ENCODE results near the gene WDR72.
A peak's percentile ranks its signal among the peaks of the same experiment; 100 is the strongest.

Gene WDR72

GRCh38 chr15:53588773-53589172, 170.7 kb downstream of the WDR72 start:
- no peak for DNase-seq (ENCODE audit: low spot score)
- TF ChIP-seq, protein P1, sequence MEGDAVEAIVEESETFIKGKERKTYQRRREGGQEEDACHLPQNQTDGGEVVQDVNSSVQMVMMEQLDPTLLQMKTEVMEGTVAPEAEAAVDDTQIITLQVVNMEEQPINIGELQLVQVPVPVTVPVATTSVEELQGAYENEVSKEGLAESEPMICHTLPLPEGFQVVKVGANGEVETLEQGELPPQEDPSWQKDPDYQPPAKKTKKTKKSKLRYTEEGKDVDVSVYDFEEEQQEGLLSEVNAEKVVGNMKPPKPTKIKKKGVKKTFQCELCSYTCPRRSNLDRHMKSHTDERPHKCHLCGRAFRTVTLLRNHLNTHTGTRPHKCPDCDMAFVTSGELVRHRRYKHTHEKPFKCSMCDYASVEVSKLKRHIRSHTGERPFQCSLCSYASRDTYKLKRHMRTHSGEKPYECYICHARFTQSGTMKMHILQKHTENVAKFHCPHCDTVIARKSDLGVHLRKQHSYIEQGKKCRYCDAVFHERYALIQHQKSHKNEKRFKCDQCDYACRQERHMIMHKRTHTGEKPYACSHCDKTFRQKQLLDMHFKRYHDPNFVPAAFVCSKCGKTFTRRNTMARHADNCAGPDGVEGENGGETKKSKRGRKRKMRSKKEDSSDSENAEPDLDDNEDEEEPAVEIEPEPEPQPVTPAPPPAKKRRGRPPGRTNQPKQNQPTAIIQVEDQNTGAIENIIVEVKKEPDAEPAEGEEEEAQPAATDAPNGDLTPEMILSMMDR (IDR thresholded peaks at IDR 0.05; ENCODE audit: extremely low read depth, missing control alignments), result no peak

DNA sequence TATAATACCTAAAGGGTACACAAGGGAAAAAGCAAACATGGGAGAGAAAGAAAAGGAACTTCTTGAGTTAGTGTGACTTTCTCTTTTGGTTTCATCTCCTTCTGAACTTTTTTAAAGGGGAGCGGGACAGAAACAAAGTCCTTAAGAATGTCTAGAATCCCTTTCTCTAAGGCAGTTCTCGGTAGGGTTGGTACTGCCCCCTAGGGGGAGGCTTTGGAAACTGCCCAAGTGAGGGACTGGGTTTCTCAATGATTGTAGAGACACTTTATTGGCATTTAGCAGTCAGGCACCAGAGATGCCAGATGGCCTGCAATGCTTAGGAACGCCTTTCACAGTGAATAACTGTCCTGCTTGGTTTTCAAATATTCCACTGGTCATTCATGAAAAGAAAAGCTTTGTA, 172.7 kb downstream of the WDR72 start:
- peak; percentile 11 for DNase-seq (ENCODE audit: low spot score)
- TF ChIP-seq, protein P1 (IDR thresholded peaks at IDR 0.05; ENCODE audit: extremely low read depth, missing control alignments), result no peak

DNA sequence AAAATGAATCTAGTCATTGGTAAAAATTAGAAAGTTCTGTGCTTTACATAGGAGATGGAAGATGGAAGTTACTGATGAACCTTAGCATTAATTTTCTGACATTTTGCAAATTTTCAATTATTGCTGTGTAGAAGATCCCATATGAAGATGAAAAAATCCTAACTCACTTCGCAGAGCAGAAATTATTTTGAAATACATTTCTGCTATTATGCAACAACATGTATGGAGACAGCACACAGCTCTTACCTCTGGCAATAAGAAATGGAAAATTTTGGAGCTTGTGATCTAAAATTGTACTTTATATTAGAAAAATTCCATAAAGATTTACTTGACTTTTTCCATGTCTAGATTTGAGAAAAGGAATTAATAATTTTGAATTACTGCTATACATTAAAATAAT, 177.9 kb downstream of the WDR72 start:
- no peak for DNase-seq (ENCODE audit: low spot score)
- TF ChIP-seq, protein P1 (IDR thresholded peaks at IDR 0.05; ENCODE audit: extremely low read depth, missing control alignments), result no peak

DNA sequence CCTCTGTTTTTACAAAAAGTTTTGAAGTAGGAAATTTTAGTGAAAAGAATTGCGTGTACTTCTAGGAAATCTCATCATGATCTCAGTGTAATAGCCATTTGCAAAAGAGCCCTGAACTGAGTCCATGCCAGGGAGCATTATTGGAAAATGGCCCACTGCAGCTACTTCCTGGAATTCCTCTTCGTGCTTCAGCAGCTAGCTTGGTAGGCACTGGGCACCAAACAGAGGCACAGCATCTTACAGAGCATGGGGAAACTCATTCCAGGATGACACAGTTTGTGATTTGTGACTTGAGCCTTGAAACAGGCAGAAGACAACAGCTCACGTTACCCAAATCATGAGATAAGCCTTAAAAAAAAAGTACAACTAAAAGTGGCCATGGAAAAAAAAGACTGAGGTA, 179.1 kb downstream of the WDR72 start:
- TF ChIP-seq, protein P1 (IDR thresholded peaks at IDR 0.05; ENCODE audit: extremely low read depth, missing control alignments), result no peak

DNA sequence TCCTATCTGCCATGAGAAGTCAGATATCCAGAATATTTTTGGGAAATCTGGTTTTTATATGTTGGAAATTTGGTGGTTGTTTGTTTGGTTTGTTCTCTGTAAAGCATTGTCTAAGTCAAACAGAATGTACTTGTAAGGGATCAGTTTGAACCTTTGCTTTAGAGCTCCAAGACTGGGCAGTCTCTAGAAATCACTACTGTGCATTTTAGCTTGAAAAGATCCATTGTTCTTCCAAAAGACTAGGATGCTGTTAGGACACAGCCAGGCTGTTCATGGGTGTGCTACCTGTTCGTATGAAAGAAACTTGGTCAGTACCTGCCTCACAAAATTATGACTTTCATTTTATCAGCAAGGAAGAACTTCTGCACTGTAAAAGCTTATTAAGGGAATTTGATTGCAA, 182.6 kb downstream of the WDR72 start:
- TF ChIP-seq, protein P1 (IDR thresholded peaks at IDR 0.05; ENCODE audit: extremely low read depth, missing control alignments), result no peak

More for the DNA sequence above, 179.1 kb downstream of the WDR72 start:
- DNase-seq (ENCODE audit: low spot score), result no peak

DNA sequence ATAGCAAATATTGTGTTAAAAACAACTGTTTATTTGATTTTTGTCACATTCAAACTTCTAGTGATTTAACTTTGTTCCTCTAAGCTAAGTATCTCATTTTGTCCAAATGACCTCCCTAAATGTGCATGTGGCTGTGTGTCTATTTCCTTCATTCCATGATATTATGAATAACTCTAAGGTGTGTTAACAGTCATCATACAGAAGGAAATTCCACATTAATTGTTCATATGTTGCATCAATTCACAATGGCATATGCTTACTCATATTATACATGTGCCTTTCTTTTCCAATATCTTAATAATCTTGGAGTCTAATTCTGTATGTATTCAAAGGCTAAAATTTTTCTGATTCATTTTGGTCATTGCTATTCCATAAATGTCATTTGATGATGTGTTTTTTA, 186.4 kb downstream of the WDR72 start:
- TF ChIP-seq, protein P1 (IDR thresholded peaks at IDR 0.05; ENCODE audit: extremely low read depth, missing control alignments), result no peak
- DNase-seq (ENCODE audit: low spot score), result no peak

More for the DNA sequence above, 182.6 kb downstream of the WDR72 start:
- no peak for DNase-seq (ENCODE audit: low spot score)

GRCh38 chr15:53569751-53570480, 189.5 kb downstream of the WDR72 start:
- no peak for DNase-seq (ENCODE audit: low spot score)
- TF ChIP-seq, protein P1 (IDR thresholded peaks at IDR 0.05; ENCODE audit: extremely low read depth, missing control alignments), result no peak

All from GM20000 (cell line).